Nephron progenitor cell (in vitro differentiated cells): Measurements from ENCODE around the gene MFAP5.

ENCODE experiments used
- DNase-seq: peaks from one replicate; pipeline ENCODE4 v3.0.0; 2021
- H3K27ac Mint-ChIP-seq: 2 replicates; pipeline ENCODE4 v1.8.0; 2021; ENCODE audit warnings: mild to moderate bottlenecking, moderate library complexity, mixed read lengths
- H3K27me3 Mint-ChIP-seq: 2 replicates; pipeline ENCODE4 v1.8.0; 2021; ENCODE audit warnings: mild to moderate bottlenecking, low read depth, mixed read lengths; ENCODE audit not compliant: poor library complexity
- H3K36me3 Mint-ChIP-seq: 2 replicates; pipeline ENCODE4 v1.8.0; 2021; ENCODE audit warnings: low read depth, mixed read lengths
- H3K4me1 Mint-ChIP-seq: 2 replicates; pipeline ENCODE4 v1.8.0; 2021; ENCODE audit warnings: mixed read lengths
- H3K4me3 Mint-ChIP-seq: 2 replicates; pipeline ENCODE4 v1.8.0; 2021; ENCODE audit warnings: mild to moderate bottlenecking, moderate library complexity, mixed read lengths
- H3K9me3 Mint-ChIP-seq: 2 replicates; pipeline ENCODE4 v1.8.0; 2021; ENCODE audit warnings: mild to moderate bottlenecking, moderate library complexity, mixed read lengths
- CTCF ChIP-seq: fragments of 200-600 bp; sonication (generic); IDR thresholded peaks from 2 replicates; pipeline ENCODE4 v1.5.0; 2021; ENCODE audit warnings: antibody characterized with exemption

The MFAP5 gene

DNA sequence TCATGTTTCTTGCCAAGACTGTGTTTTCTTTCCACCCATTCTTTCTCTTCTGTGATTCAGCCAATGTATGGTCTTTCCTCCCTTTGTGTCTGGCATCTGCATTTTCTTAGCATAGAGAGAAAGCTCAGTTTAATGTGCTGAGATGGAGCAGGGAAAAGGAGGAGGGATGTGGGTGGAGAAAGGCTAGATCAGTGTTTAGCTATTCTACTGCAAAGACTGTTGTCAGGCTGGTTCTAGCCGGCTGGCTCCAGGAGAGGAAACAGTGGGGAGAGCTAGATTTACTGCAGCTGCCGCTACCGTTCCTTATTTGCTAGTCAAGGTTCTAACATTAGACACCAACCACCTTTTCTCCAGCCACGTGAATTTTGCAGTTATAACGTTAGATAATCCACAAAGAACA lies 29.9 kb upstream of the MFAP5 start:
- Mint-ChIP-seq H3K9me3 (no peaks in the 10 kb centered on the region), H3K4me3 (peak overlapping the region; percentile 58), H3K4me1 (peaks cover 41% of the 10 kb centered on the region), H3K27me3 (no peaks in the 10 kb centered on the region), H3K27ac (peak overlapping the region; percentile 84), H3K36me3 (no peaks in the 10 kb centered on the region)
- no peak for TF ChIP-seq CTCF
- peak; percentile 50 for DNase-seq

- peaks cover 21% of the 10 kb centered on the region for H3K4me1 Mint-ChIP-seq
These were observed 27.1 kb upstream of the MFAP5 start for GRCh38 chr12:8689681-8690080.

DNA sequence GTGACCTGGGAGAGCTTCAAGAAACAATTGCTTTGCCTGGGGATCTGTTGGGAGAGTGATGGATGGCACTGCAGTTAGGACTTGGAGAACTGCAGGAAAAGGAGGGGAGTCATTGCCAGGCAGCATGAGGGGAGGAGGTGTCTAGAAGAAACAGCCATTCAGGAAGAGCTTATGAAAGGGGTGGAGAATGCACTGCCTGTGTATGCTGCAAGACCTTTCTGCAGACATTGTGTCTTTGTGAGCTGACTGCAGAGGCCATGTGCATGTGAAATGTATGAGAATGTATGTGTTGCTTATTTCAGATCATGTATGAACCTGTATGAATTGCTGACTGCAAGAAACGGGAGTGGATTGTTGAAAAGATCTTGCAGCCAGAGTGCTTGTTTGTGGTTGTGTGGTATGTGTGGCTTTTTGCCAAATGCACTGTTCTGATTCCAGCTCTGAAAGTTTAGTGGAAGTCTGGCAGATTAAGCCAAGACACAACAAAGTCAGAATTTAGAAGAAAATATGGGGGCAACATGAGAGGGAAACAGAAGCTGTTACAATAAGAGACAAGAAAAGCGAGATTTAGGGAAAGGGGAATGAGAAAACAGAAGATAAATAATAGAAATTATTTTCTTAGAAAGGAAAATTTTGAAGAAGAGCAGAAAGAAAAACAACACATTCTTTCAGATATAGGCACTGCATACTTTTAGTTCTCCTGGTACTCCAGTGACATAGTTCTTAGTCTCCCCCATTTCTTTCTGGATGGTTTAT lies 25.4 kb upstream of the MFAP5 start:
- H3K36me3 Mint-ChIP-seq: no peaks in the 10 kb centered on the region
- peaks cover 18% of the 10 kb centered on the region for H3K4me1 Mint-ChIP-seq
- DNase-seq: peak; percentile 51
- H3K4me3 Mint-ChIP-seq: no peak overlapping the region
- H3K9me3 Mint-ChIP-seq: peaks cover 12% of the 10 kb centered on the region
- TF ChIP-seq CTCF: no peak
- H3K27ac Mint-ChIP-seq: no peak overlapping the region
- no peaks in the 10 kb centered on the region for H3K27me3 Mint-ChIP-seq

More at GRCh38 chr12:8689681-8690080, 27.1 kb upstream of the MFAP5 start:
- DNase-seq: no peak
- Mint-ChIP-seq H3K27me3 (no peaks in the 10 kb centered on the region), H3K9me3 (peaks cover 8% of the 10 kb centered on the region), H3K36me3 (no peaks in the 10 kb centered on the region), H3K4me3 (peak overlapping the region; percentile 20), H3K27ac (peak overlapping the region; percentile 25)
- no peak for TF ChIP-seq CTCF

DNA sequence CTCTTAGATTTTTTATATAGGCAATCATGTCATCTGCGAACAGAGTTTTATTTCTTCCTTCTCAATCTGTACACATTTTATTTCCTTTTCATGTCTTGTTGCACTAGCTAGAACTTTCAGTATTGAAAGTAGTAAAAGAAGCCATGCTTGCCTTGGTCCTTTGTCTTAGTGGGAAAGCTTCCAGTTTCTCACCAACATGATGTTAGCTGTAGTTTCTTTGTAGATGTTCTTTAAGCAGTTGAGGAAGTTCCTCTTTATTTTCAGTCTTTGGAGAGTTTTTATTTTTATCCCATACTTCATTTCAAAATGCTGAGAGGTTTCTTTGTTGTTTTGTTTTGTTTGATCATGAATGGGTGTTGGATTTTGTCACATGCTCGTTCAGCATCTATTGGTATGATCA lies 22.4 kb upstream of the MFAP5 start:
- no peak overlapping the region for H3K27ac Mint-ChIP-seq
- H3K4me1 Mint-ChIP-seq: peaks cover 11% of the 10 kb centered on the region
- no peaks in the 10 kb centered on the region for H3K27me3 Mint-ChIP-seq
- H3K4me3 Mint-ChIP-seq: no peak overlapping the region
- H3K9me3 Mint-ChIP-seq: peaks cover 12% of the 10 kb centered on the region
- no peak for TF ChIP-seq CTCF
- H3K36me3 Mint-ChIP-seq: no peaks in the 10 kb centered on the region
- DNase-seq: no peak

- Mint-ChIP-seq H3K36me3 (no peaks in the 10 kb centered on the region), H3K27me3 (no peaks in the 10 kb centered on the region), H3K27ac (no peak overlapping the region), H3K4me3 (no peak overlapping the region), H3K4me1 (peaks cover 11% of the 10 kb centered on the region), H3K9me3 (peaks cover 12% of the 10 kb centered on the region)
- no peak for DNase-seq
- TF ChIP-seq CTCF: no peak
These were observed 18.7 kb upstream of the MFAP5 start for GRCh38 chr12:8681129-8681884.
